HFF-Myc (cell line): ENCODE results near the gene MRPL43.

Experiments
- DNase-seq: peaks from one replicate; pipeline ENCODE4 v3.0.0-alpha.2; 2011; ENCODE audit warnings: low read depth; ENCODE audit errors: extremely low read depth
- H3K4me3 ChIP-seq: replicated peaks from 2 replicates; pipeline ENCODE4 v1.5.1; 2011; ENCODE audit warnings: low read depth, mild to moderate bottlenecking, control low read depth, low read length
- TF ChIP-seq, protein P1 (sequence below): IDR thresholded peaks from 2 replicates; pipeline ENCODE4 v1.5.1; 2012; ENCODE audit warnings: mild to moderate bottlenecking, low read depth, low read length, control low read depth; ENCODE audit errors: missing control alignments

MRPL43 gene

GRCh38 chr10:100969187-100970075, 17.9 kb downstream of the MRPL43 start, which contains the start of gene SEMA4G:
SEMA4G (plus strand) TSS chr10:100969504; CDS start chr10:100972913, 3,409 bp downstream.
- no peak for DNase-seq
- TF ChIP-seq, protein P1, sequence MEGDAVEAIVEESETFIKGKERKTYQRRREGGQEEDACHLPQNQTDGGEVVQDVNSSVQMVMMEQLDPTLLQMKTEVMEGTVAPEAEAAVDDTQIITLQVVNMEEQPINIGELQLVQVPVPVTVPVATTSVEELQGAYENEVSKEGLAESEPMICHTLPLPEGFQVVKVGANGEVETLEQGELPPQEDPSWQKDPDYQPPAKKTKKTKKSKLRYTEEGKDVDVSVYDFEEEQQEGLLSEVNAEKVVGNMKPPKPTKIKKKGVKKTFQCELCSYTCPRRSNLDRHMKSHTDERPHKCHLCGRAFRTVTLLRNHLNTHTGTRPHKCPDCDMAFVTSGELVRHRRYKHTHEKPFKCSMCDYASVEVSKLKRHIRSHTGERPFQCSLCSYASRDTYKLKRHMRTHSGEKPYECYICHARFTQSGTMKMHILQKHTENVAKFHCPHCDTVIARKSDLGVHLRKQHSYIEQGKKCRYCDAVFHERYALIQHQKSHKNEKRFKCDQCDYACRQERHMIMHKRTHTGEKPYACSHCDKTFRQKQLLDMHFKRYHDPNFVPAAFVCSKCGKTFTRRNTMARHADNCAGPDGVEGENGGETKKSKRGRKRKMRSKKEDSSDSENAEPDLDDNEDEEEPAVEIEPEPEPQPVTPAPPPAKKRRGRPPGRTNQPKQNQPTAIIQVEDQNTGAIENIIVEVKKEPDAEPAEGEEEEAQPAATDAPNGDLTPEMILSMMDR = peak; percentile 69
- H3K4me3 ChIP-seq = peak within 1 kb of the TSS; percentile 56

- H3K4me3 ChIP-seq = peak overlapping the region; percentile 56
Measured at GRCh38 chr10:100968863-100969186, 18.5 kb downstream of the MRPL43 start.

GRCh38 chr10:100968062-100968736, 19.1 kb downstream of the MRPL43 start:
- H3K4me3 ChIP-seq = no peak overlapping the region
- TF ChIP-seq, protein P1 = no peak
- DNase-seq = no peak

More at GRCh38 chr10:100968863-100969186, 18.5 kb downstream of the MRPL43 start:
- TF ChIP-seq, protein P1 = no peak
- no peak for DNase-seq

GRCh38 chr10:100967332-100967731, 20.0 kb downstream of the MRPL43 start:
- DNase-seq = no peak
- TF ChIP-seq, protein P1 = no peak
- H3K4me3 ChIP-seq = no peak overlapping the region

DNA sequence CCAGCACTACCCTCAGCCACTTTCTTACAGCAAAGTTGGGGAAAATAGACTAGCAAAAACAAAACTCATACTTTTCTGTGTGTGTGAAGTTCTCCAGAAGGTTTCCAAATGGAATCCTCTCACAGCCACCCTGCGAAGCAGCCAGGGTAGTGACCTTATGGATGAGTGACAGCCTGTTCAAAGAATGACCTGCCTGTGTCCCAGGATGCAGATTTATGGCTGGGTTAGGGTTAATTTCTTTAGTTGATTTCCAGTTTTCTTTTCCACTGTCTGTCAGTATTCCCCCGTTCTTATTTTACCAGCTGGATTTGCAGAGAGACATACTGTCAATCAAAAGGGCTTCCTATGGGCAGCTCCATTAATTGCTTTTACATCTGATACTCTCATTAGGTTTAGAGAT, 20.4 kb downstream of the MRPL43 start:
- TF ChIP-seq, protein P1 = no peak
- H3K4me3 ChIP-seq = no peak overlapping the region

GRCh38 chr10:100965820-100966219, 21.5 kb downstream of the MRPL43 start:
- no peak overlapping the region for H3K4me3 ChIP-seq
- TF ChIP-seq, protein P1 = no peak
- no peak for DNase-seq

More for the DNA sequence above, 20.4 kb downstream of the MRPL43 start:
- DNase-seq = no peak
